Measurements from ENCODE around the gene TET1.

Gene TET1

GRCh38 chr10:68668972-68669371 is 108.8 kb downstream of the TET1 start:
- no peaks in the 10 kb centered on the region for H3K27me3 ChIP-seq (ENCODE audit: insufficient read depth, poor library complexity, severe bottlenecking)
- TF ChIP-seq SPI1 (IDR thresholded peaks at IDR 0.05; ENCODE audit: borderline replicate concordance, low read depth) = no peak
- TF ChIP-seq REST (IDR thresholded peaks at IDR 0.05; ENCODE audit: insufficient replicate concordance, low read depth) = no peak
- no peak for TF ChIP-seq POLR2AphosphoS5 (IDR thresholded peaks at IDR 0.05; ENCODE audit: low read depth)
- no peak for TF ChIP-seq CTCF (IDR thresholded peaks at IDR 0.05; ENCODE audit: insufficient read depth, low read length)
- no peak for TF ChIP-seq GABPA (IDR thresholded peaks at IDR 0.05; ENCODE audit: low read depth)
- H3K27ac ChIP-seq (replicated peaks) = no peak overlapping the region
- no peak for DNase-seq (ENCODE audit: low read depth in 1 of 2, low spot score in 1 of 2)
- H3K4me3 ChIP-seq (replicated peaks; ENCODE audit: insufficient read depth, low read length) = no peak overlapping the region

- Histone ChIP-seq H3K4me3 (replicated peaks; ENCODE audit: insufficient read depth, low read length) (no peak overlapping the region), H3K27ac (replicated peaks) (no peak overlapping the region), H3K27me3 (ENCODE audit: insufficient read depth, poor library complexity, severe bottlenecking) (no peaks in the 10 kb centered on the region)
- no peak for DNase-seq (ENCODE audit: low read depth in 1 of 2, low spot score in 1 of 2)
- TF ChIP-seq CTCF (IDR thresholded peaks at IDR 0.05; ENCODE audit: insufficient read depth, low read length) (no peak), GABPA (IDR thresholded peaks at IDR 0.05; ENCODE audit: low read depth) (no peak), POLR2AphosphoS5 (IDR thresholded peaks at IDR 0.05; ENCODE audit: low read depth) (no peak), SPI1 (IDR thresholded peaks at IDR 0.05; ENCODE audit: borderline replicate concordance, low read depth) (no peak), REST (IDR thresholded peaks at IDR 0.05; ENCODE audit: insufficient replicate concordance, low read depth) (no peak)
Observed at GRCh38 chr10:68684413-68684812, 124.3 kb downstream of the TET1 start.

GRCh38 chr10:68696018-68696417 is 135.9 kb downstream of the TET1 start:
- no peak for DNase-seq (ENCODE audit: low read depth in 1 of 2, low spot score in 1 of 2)
- Histone ChIP-seq H3K27me3 (ENCODE audit: insufficient read depth, poor library complexity, severe bottlenecking) (no peaks in the 10 kb centered on the region), H3K4me3 (replicated peaks; ENCODE audit: insufficient read depth, low read length) (no peak overlapping the region), H3K27ac (replicated peaks) (no peak overlapping the region)
- TF ChIP-seq GABPA (IDR thresholded peaks at IDR 0.05; ENCODE audit: low read depth) (no peak), REST (IDR thresholded peaks at IDR 0.05; ENCODE audit: insufficient replicate concordance, low read depth) (no peak), POLR2AphosphoS5 (IDR thresholded peaks at IDR 0.05; ENCODE audit: low read depth) (no peak), CTCF (IDR thresholded peaks at IDR 0.05; ENCODE audit: insufficient read depth, low read length) (no peak), SPI1 (IDR thresholded peaks at IDR 0.05; ENCODE audit: borderline replicate concordance, low read depth) (no peak)

Measured in HL-60 (cell line).